SK-N-SH (cell line): Measurements from ENCODE around the gene LYZL6. TPM values are rescaled to one million over a fixed set of nuclear protein-coding genes. Genes with fewer than 3 reads are reported as not detected.

ENCODE experiments used
- CTCF ChIA-PET: fragments of 300-600, 350-600 bp; formaldehyde crosslinking; extraction: SDS; loops from one replicate; lab custom pipeline; 2021; lab: Yijun Ruan, JAX
- POLR2A ChIA-PET: fragments of 350-600 bp; sonication (Branson Sonifier 250); formaldehyde crosslinking; extraction: SDS; loops from one replicate; lab custom pipeline; 2020; ENCODE audit warnings: antibody characterized with exemption, inconsistent platforms; lab: Yijun Ruan, JAX
- DNase-seq: peaks from one replicate; pipeline ENCODE4 v3.0.0; 2012
- H2AFZ ChIP-seq: fragments of 200-600 bp; sonication (generic); 2 replicates; pipeline ENCODE4 v1.8.1; 2016; ENCODE audit warnings: antibody characterized with exemption, mild to moderate bottlenecking, low read depth
- H3F3A ChIP-seq: fragments of 200-600 bp; sonication (generic); replicated peaks from 2 replicates; pipeline ENCODE3; 2016; ENCODE audit warnings: antibody characterized with exemption, mild to moderate bottlenecking; ENCODE audit not compliant: insufficient read depth
- H3K27ac ChIP-seq, 2 experiments: fragments of 200-500 bp in 1 of 2; fragments of 200-600 bp in 1 of 2; sonication (Bioruptor generic) in 1 of 2; sonication (generic), shearing (Covaris generic) in 1 of 2; 2 replicates each; pipeline versions ENCODE4 v1.5.1 to v1.6.1; 2014 to 2016; ENCODE audit warnings: low read depth in 2 of 2, inconsistent platforms in 1 of 2, low read length in 1 of 2, mild to moderate bottlenecking in 1 of 2, mixed read lengths in 1 of 2
- H3K27me3 ChIP-seq: fragments of 200-600 bp; sonication (generic), shearing (Covaris generic); 2 replicates; pipeline ENCODE4 v1.6.1; 2016; ENCODE audit warnings: mixed run types; ENCODE audit not compliant: insufficient read depth
- H3K36me3 ChIP-seq, 2 experiments: fragments of 200-500 bp in 1 of 2; fragments of 200-600 bp in 1 of 2; sonication (Bioruptor generic) in 1 of 2; sonication (generic) in 1 of 2; replicated peaks in 1 of 2; 2 replicates each; pipeline versions ENCODE3 to v1.5.1; 2014 to 2016; ENCODE audit warnings: low read length in 1 of 2, mild to moderate bottlenecking in 1 of 2; ENCODE audit not compliant: insufficient read depth in 2 of 2, control insufficient read depth in 1 of 2
- H3K4me1 ChIP-seq, 2 experiments: fragments of 200-500 bp in 1 of 2; fragments of 200-600 bp in 1 of 2; sonication (Bioruptor generic) in 1 of 2; sonication (generic), shearing (Covaris generic) in 1 of 2; 2 replicates each; pipeline versions ENCODE4 v1.5.1 to v1.6.1; 2014 to 2016; ENCODE audit warnings: low read depth in 1 of 2, low read length in 1 of 2, mixed run types in 1 of 2; ENCODE audit not compliant: insufficient read depth in 2 of 2, control insufficient read depth in 1 of 2
- H3K4me2 ChIP-seq: fragments of 200-600 bp; sonication (generic), shearing (Covaris generic); 2 replicates; pipeline ENCODE4 v1.6.1; 2017; ENCODE audit warnings: mixed run types
- H3K4me3 ChIP-seq, 2 experiments: fragments of 200-500 bp in 1 of 2; fragments of 200-600 bp in 1 of 2; sonication (Bioruptor generic) in 1 of 2; sonication (generic), shearing (Covaris generic) in 1 of 2; 2 replicates each; pipeline versions ENCODE4 v1.5.1 to v1.8.1; 2014 to 2016; ENCODE audit warnings: low read depth in 2 of 2, inconsistent platforms in 1 of 2, low read length in 1 of 2, mild to moderate bottlenecking in 1 of 2, mixed read lengths in 1 of 2, moderate library complexity in 1 of 2
- H3K79me2 ChIP-seq: fragments of 200-600 bp; sonication (generic); 2 replicates; pipeline ENCODE4 v1.8.1; 2017; ENCODE audit warnings: mild to moderate bottlenecking; ENCODE audit not compliant: insufficient read depth
- H3K9ac ChIP-seq: fragments of 200-600 bp; sonication (generic); 2 replicates; pipeline ENCODE4 v1.6.1; 2017; ENCODE audit warnings: mixed run types
- H3K9me2 ChIP-seq: fragments of 200-600 bp; sonication (generic); 2 replicates; pipeline ENCODE4 v1.6.1; 2017; ENCODE audit warnings: mixed run types
- H3K9me3 ChIP-seq: fragments of 200-600 bp; sonication (generic); 2 replicates; pipeline ENCODE4 v1.6.1; 2017; ENCODE audit warnings: mixed run types, mild to moderate bottlenecking, moderate library complexity
- H4K20me1 ChIP-seq: fragments of 200-600 bp; sonication (generic); 2 replicates; pipeline ENCODE4 v1.6.1; 2017; ENCODE audit warnings: mild to moderate bottlenecking, mixed run types; ENCODE audit not compliant: insufficient read depth
- EP300 ChIP-seq, 2 experiments: IDR thresholded peaks; 2 replicates each; pipeline versions ENCODE4 v1.4.0 to v1.6.1; 2012; ENCODE audit warnings: borderline replicate concordance in 1 of 2, low read depth in 1 of 2, low read length in 1 of 2
- EZH2phosphoT487 ChIP-seq: fragments of 200-600 bp; sonication (generic); IDR thresholded peaks from 2 replicates; pipeline ENCODE4 v1.6.1; 2017; ENCODE audit warnings: low read depth, mixed run types, mild to moderate bottlenecking, antibody characterized with exemption, moderate library complexity, borderline replicate concordance
- FOSL2 ChIP-seq: IDR thresholded peaks from 2 replicates; pipeline ENCODE4 v1.4.0; 2012; ENCODE audit warnings: low read depth, mild to moderate bottlenecking, moderate library complexity, borderline replicate concordance
- GABPA ChIP-seq: IDR thresholded peaks from 2 replicates; pipeline ENCODE4 v1.4.0; 2012; ENCODE audit warnings: low read depth, mild to moderate bottlenecking
- GATA2 ChIP-seq: sonication (generic); formaldehyde crosslinking; IDR thresholded peaks from 2 replicates; pipeline ENCODE4 v1.5.0; 2020; ENCODE audit warnings: mild to moderate bottlenecking, missing genetic modification reagents
- IRF3 ChIP-seq: fragments of 150-350 bp; IDR thresholded peaks from 2 replicates; pipeline ENCODE4 v1.6.1; 2016; ENCODE audit warnings: mild to moderate bottlenecking, low read depth, low read length
- JUND ChIP-seq: IDR thresholded peaks from 2 replicates; pipeline ENCODE4 v1.4.0; 2012
- MAX ChIP-seq: IDR thresholded peaks from 2 replicates; pipeline ENCODE4 v1.4.0; 2012; ENCODE audit warnings: low read depth
- MEF2A ChIP-seq: IDR thresholded peaks from 2 replicates; pipeline ENCODE4 v1.4.0; 2012; ENCODE audit warnings: low read depth, borderline replicate concordance
- MXI1 ChIP-seq: IDR thresholded peaks from 2 replicates; pipeline ENCODE4 v1.6.1; 2012; ENCODE audit warnings: mild to moderate bottlenecking, low read depth, low read length, improper control_type of control experiment
- POLR2AphosphoS5 ChIP-seq: IDR thresholded peaks from 2 replicates; pipeline ENCODE4 v1.6.1; 2012; ENCODE audit warnings: low read depth, low read length
- RAD21 ChIP-seq: IDR thresholded peaks from 2 replicates; pipeline ENCODE4 v1.6.1; 2012; ENCODE audit warnings: mild to moderate bottlenecking, low read length
- TAF1 ChIP-seq: IDR thresholded peaks from 2 replicates; pipeline ENCODE4 v1.6.1; 2012; ENCODE audit warnings: low read depth, mild to moderate bottlenecking, low read length, moderate library complexity, borderline replicate concordance
- TEAD4 ChIP-seq: IDR thresholded peaks from 2 replicates; pipeline ENCODE4 v1.4.0; 2012; ENCODE audit warnings: mild to moderate bottlenecking, borderline replicate concordance; ENCODE audit not compliant: insufficient read depth
- USF1 ChIP-seq: IDR thresholded peaks from 2 replicates; pipeline ENCODE4 v1.4.0; 2012; ENCODE audit warnings: low read depth, borderline replicate concordance
- USF2 ChIP-seq: fragments of 150-350 bp; IDR thresholded peaks from 2 replicates; pipeline ENCODE4 v1.6.1; 2017; ENCODE audit warnings: antibody characterized with exemption, low read length, low read depth, borderline replicate concordance
- YY1 ChIP-seq: IDR thresholded peaks from 2 replicates; pipeline ENCODE4 v1.4.0; 2012; ENCODE audit warnings: low read depth, mild to moderate bottlenecking
- WGBS: methylation state at CpG from one replicate; pipeline ENCODE4 v1.1.6; 2017; ENCODE audit warnings: low lambda C conversion rate; 5-methylcytosine and 5-hydroxymethylcytosine counted together
- polyA plus RNA-seq, 3 experiments: library from polyadenylated mRNA; depleted of rRNA; stranded (reverse); fragments of >200 nt; gene quantifications; 2 replicates each; pipeline ENCODE4 v1.2.3, GENCODE V29; 2012
- TF ChIP-seq, protein P1 (sequence below): IDR thresholded peaks from 2 replicates; pipeline ENCODE4; 2012
- TF ChIP-seq, protein P2 (sequence below): fragments of 200-600 bp; sonication (generic); IDR thresholded peaks from 2 replicates; pipeline ENCODE4 v1.6.1; 2017; ENCODE audit warnings: antibody characterized with exemption, mild to moderate bottlenecking, moderate library complexity

Gene LYZL6
- polyA plus RNA-seq, 1 of the 3 experiments (the other 2 are of a cell fraction): not detected

GRCh38 chr17:35917519-35918213, 25.8 kb downstream of the LYZL6 start:
- CTCF ChIA-PET: no interaction called here
- Histone ChIP-seq H3K4me3 (no peak overlapping the region), H3K4me2 (no peak overlapping the region), H3K9ac (no peak overlapping the region), H3K9me3 (no peaks in the 10 kb centered on the region), H4K20me1 (no peaks in the 10 kb centered on the region), H3K79me2 (no peaks in the 10 kb centered on the region), H3K9me2 (no peaks in the 10 kb centered on the region), H3F3A (peaks cover 5% of the 10 kb centered on the region), H3K36me3 (no peaks in the 10 kb centered on the region), H3K27ac (no peak overlapping the region), H3K27me3 (no peaks in the 10 kb centered on the region), H2AFZ (no peak overlapping the region), H3K4me1 (no peaks in the 10 kb centered on the region)
- DNase-seq: no peak
- POLR2A ChIA-PET: no interaction called here
- TF ChIP-seq EZH2phosphoT487 (no peak), MEF2A (no peak), IRF3 (no peak), MAX (no peak), FOSL2 (no peak), POLR2AphosphoS5 (no peak), GATA2 (CRISPR knock-in tag) (no peak), JUND (no peak), RAD21 (no peak), GABPA (no peak), EP300 (IDR thresholded peaks at IDR 0.05; ENCODE audit: borderline replicate concordance in 1 of 2, low read depth in 1 of 2, low read length in 1 of 2) (no peak), USF1 (no peak), TEAD4 (no peak), USF2 (no peak), YY1 (no peak), TAF1 (no peak), MXI1 (no peak)
- TF ChIP-seq, protein P1, sequence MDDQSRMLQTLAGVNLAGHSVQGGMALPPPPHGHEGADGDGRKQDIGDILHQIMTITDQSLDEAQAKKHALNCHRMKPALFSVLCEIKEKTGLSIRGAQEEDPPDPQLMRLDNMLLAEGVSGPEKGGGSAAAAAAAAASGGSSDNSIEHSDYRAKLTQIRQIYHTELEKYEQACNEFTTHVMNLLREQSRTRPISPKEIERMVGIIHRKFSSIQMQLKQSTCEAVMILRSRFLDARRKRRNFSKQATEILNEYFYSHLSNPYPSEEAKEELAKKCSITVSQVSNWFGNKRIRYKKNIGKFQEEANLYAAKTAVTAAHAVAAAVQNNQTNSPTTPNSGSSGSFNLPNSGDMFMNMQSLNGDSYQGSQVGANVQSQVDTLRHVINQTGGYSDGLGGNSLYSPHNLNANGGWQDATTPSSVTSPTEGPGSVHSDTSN: no peak
- TF ChIP-seq, protein P2, sequence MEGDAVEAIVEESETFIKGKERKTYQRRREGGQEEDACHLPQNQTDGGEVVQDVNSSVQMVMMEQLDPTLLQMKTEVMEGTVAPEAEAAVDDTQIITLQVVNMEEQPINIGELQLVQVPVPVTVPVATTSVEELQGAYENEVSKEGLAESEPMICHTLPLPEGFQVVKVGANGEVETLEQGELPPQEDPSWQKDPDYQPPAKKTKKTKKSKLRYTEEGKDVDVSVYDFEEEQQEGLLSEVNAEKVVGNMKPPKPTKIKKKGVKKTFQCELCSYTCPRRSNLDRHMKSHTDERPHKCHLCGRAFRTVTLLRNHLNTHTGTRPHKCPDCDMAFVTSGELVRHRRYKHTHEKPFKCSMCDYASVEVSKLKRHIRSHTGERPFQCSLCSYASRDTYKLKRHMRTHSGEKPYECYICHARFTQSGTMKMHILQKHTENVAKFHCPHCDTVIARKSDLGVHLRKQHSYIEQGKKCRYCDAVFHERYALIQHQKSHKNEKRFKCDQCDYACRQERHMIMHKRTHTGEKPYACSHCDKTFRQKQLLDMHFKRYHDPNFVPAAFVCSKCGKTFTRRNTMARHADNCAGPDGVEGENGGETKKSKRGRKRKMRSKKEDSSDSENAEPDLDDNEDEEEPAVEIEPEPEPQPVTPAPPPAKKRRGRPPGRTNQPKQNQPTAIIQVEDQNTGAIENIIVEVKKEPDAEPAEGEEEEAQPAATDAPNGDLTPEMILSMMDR: no peak
- 88% methylated on average over 25 of the region's 29 CpGs for WGBS
